RPMI8226 (cell line): ENCODE results near the gene GALNTL6.

Experiments used
- DNase-seq: peaks from one replicate; pipeline ENCODE4 v3.0.0-alpha.2; 2015

GALNTL6 gene

DNA sequence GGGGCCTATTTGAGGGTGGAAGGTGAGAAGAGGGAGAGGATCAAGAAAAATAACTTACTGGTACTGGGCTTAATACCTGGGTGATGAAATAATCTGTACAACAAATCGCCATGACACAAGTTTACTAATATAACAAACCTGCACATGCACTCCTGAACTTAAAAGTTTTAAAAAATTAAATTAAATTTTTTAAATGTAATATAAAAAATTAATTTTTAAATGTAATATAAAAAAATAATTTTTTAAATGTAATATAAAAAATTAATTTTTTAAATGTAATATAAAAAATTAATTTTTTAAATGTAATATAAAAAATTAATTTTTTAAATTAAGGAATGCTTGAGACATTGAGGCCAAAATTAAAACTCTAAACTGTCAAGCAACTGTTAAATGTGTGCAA lies 1231.1 kb downstream of the GALNTL6 start:
- DNase-seq, result no peak

DNA sequence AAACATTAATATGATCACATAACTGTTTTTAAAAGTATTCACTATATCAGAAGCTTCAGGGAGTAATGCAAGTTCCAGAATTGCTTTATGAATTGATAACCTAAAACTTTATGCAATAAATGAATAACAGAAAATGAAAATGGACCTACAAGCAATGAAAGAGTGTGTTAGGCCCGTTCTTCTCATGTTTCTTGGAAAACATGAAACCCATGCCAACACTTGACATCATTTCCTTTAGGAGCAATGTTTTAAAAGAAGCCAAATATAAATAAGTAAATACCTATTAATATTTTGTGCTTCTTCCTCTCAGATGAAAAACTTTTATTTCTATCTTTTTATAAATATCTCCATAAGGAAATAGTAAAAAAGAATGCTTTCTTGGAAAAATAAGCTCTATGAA lies 1232.4 kb downstream of the GALNTL6 start:
- no peak for DNase-seq

DNA sequence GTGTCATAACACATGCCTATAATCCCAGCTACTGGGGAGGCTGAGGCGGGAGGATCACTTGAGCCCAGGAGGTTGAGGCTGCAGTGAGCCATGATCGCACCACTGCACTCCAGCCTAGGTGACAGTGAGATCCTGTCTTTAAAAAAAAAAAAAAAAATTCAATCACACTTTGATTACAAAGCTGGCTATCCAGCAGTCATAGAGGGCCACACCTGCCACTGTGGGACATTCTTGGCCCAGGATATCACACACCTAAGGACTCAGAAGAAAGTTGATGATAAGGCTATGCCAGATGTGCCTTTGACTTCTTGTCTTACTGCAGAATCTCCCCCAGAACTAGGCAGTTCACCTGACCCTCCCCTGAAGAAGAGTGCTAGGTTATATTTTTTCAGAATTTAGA lies 1232.9 kb downstream of the GALNTL6 start:
- DNase-seq, result no peak

DNA sequence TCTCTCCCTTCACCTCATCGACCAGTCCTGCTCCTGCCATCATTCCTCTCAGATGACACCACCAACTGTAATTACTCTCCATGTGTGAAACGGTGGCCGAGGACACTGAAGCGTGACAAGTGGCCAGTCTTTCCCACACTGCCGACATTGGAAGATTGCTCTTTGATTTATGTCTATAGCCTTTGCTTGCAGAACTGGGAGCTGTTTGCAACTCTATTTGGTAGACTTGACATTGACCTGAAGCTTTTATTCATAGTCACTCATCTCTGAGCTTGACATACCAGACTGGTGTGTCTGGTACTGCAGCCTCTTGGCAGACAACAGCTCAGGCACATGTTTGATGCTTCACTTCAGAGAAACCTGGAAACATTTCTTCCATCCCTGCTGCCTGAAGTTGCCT lies 1233.6 kb downstream of the GALNTL6 start:
- DNase-seq, result no peak

DNA sequence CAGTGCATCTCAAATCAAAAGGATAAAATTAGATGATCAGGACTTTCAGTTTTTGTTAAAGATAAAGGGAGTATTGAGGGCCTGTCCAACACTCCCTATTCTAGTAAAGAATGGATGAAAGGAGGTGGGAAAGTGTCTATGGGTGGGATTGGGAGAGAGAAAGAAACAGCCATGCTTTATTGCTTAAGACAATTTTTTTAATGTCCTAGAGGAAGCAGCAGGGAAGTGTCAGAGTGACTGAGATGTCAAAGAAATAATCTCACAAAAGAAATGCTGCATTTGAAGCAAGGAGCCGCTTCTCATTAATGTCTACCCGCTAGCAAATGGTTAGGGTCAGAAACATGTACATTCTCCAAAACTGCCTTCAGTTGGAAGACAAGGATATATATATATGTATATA lies 1238.0 kb downstream of the GALNTL6 start:
- DNase-seq, result no peak

DNA sequence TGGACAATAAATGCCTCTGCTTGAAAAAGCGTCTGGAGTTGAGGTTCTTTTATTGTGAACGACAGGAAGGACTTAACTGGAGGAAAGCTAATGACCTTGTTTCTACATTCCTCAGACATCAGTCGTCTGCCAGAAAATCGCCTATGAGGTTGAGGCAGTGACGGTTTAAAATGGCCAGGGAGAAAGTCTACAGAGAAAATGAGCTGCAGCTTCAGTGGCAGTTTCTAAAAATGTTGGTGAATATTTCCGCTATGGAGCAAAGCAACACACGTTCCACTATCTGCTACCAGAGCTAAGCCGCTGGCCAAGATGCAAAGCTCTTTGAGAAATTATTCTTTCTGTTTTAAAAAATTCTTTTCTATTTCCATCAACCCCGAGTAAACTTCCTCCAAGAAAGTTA lies 1238.5 kb downstream of the GALNTL6 start:
- DNase-seq, result no peak

DNA sequence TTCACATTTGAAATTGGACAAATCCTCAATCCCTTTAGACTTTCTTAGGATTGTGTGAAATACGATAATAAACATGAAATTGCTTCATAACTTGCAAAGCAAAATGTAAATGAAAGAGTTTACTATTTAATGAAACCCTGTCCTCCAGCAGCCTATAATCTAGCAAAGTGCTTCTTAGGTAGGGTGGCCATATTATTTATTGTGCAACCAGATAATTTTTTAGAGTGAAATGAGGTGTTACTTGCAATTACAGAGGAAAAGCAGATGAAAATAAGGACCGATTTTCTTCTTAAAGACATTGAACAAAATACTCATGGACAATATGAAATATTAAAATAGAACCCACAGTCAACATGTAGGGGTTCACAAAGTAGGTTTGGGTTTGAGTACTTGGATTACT lies 1239.2 kb downstream of the GALNTL6 start:
- DNase-seq, result no peak

DNA sequence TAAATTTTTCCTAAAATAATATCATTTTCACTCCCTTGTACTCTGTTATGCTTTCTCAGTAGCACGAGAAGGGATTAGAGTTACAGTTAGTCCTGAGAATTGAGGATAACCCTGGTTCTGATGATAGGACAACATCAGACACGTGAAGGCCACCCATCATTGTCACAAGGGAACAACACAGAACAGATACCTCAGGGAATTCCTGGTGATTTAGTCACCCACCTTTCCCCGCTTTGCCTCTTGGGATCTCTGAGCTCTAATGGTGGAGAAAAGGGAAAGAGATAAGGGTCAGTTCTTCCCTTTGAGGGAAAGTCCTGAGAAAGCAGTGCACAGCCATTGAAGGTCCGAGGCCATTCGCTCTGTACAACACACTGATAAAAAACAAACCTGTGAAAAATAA lies 1243.1 kb downstream of the GALNTL6 start:
- DNase-seq, result no peak

DNA sequence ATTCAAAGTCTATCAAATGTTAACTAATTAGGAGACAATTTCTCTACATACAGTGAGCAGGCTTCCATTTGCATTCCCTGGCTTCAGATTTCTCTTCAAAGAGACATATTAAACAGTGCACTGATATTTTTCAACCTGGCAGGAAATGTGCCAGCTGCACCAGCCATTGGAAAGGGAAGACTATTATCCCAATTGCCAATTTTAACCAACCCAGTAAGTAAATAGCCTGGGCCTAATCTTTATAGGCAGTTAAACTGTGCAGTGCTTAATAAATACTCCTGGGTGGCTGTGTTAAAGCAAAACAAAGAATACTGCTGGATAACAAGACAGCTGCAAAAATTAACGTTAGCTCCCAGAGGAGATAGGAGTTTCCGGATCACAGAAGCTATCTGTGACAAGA lies 1243.5 kb downstream of the GALNTL6 start:
- no peak for DNase-seq

DNA sequence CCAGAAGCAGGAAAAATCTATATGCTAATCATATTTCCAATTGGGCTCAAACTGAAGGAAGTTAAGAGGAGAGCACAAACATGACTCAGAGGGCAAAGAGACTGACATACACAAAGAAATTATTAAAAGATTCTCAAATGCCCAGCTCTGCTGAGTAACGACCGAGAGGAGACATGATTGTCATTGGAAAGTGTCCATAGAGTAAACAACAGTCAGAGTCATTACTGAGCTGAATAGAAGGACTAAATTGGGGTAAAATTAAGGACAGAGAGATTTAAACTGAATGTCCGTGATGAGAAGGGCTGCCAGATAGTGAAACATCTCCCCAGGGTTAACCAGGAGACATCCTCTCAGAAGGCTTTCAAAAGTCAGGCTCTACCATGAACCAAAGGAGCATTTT lies 1244.2 kb downstream of the GALNTL6 start:
- DNase-seq, result no peak

DNA sequence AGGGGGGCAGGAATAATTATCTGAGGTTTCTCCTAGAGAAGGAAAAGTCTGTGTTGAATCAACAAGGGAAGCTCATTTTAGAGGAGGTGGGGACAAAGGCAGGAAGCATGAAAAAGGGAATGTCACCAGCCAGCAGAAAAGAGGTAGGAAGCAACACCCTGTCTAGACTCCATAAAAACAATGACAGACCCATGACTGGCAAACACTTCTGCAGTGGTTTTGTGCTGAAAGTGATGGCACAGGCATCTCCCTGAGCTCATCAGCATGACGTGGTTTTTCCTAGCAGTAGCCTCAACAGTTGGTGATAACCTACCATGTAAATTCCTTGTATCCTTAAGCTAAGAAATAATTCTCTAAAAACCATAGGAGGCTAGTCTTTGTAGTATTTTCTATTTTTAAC lies 1244.7 kb downstream of the GALNTL6 start:
- no peak for DNase-seq

DNA sequence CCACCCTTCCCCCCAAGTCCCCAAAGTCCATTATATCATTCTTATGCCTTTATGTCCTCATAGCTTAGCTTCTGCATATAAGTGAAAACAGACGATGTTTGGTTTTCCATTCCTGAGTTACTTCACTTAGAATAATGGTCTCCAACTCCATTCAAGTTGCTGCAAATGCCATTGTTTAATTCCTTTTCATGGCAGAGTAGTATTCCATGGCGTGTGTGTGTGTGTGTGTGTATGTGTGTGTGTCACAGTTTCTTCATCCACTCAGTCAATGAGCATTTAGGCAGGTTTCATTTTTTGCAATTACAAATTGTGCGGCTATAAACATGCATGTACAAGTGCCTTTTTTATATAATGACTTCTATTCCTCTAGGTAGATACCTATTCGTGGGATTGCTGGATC lies 1248.0 kb downstream of the GALNTL6 start:
- no peak for DNase-seq

DNA sequence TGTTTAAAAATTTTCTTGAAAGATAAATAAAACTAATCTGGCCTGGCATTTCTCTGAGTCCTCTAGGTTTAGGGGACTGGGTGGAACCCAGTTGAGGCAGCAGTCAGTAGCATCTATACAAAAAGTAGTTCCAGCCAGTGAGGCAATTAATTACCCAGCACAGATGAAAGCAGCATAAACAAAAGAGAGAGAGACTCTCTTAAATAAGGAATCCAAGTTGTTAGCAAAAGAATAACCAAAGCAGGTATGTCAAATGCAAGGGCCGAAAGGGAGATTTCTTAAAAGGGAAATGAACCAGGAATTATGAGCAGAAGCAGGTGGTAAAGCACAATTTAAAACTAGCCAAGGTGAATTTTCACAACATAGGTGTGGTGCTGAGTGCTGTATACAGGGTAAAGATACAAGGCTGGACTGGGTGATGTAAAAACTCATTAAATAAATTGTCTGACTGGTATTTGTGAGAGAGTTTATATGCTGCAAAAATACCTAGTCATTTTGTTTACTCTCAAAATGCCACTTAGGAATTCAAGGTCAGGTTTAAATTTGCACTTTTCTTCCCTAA lies 1260.8 kb downstream of the GALNTL6 start:
- DNase-seq, result no peak

DNA sequence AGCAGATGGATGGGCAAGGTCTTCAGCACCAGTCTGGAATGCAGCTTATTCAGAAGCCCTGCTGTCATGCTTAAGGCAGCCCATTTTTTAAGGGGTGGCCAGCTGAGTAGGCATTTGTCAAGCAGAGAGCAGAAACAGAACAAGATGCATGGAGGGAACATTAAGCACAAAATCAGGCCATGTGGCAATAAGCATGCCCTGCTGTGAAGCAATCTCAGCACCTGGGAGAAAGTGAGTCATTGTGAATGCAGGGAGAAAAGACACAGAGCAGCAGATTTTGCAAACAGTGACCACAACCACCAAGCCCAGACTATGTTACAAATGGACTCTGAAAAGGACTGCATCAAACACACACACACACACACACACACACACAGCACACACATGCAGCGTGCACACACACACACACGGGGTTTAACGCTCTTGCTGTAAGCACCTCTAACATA lies 1261.3 kb downstream of the GALNTL6 start:
- DNase-seq, result peak; percentile 31

DNA sequence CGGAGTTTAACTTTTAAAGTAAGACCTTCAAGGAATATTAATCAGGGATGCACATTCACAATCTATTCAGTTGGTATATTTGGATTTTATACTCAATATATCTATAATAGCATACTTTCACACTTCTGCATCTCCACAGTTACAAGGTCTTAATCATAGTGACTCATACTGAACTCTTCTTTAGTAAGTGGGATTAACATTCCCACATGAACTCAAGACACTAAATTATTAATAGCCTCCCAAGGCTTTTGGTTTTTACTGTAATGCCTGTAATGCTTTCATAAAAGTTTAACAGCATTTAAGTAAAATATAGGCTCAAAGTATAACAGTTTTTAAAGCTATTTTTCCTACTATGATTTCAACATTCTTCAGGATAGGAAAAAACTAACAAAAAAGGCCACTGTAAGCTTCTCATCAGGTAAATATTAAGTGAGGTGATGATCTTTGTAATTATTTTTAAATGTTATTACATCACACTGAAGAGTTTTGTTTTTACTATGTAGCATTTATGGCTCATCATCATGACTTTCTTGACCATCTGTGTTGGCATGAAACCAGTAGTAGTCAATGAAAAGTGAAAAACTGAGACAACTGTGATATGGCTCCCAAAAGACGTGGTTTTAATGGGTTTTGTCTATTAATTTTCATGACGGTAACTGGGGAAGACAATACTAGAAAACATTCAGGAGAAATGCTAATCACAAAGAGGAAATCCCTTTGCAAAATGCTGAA lies 1263.9 kb downstream of the GALNTL6 start:
- no peak for DNase-seq

DNA sequence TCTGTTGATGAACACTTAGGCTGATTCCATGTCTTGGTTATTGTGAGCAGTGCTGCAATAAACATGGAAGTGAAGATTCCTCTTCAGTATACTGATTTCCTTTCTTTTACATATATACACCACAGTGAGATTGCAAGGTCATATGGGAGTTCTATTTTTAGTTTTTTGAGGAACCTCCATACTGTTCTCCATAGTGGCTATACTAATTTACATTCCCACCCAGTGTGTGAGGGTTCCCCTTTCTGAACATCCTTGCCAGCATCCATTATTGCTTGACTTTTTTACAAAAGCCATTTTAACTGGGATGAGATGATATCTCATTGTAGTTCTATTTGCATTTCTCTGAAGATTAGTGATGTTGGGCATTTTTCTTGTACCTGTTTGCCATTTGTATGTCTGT lies 1274.9 kb downstream of the GALNTL6 start:
- no peak for DNase-seq
